Measurements from ENCODE around the gene DAW1.

The DAW1 gene

GRCh38 chr2:227862227-227862740 is 9.1 kb upstream of the DAW1 start:
- DNase-seq: peak in 1 of 14 donors; percentile 24

- peak in 1 of 14 donors; percentile 29 for DNase-seq
Measured at GRCh38 chr2:227862741-227863588, 8.5 kb upstream of the DAW1 start.

GRCh38 chr2:227864161-227864756 is 7.2 kb upstream of the DAW1 start:
- DNase-seq: no peak

GRCh38 chr2:227865291-227865690 is 6.1 kb upstream of the DAW1 start:
- DNase-seq: no peak

GRCh38 chr2:227867386-227867785 is 4.0 kb upstream of the DAW1 start:
- DNase-seq: no peak

GRCh38 chr2:227870710-227871374 is 589 bp upstream of the DAW1 start:
- DNase-seq: no peak

- no peak for DNase-seq
Measured at GRCh38 chr2:227872676-227873075, 1.2 kb downstream of the DAW1 start.

GRCh38 chr2:227876300-227876801 is 4.9 kb downstream of the DAW1 start:
- DNase-seq: no peak

- peak in 1 of 14 donors; percentile 44 for DNase-seq
Measured at GRCh38 chr2:227877421-227878310, 6.2 kb downstream of the DAW1 start.

GRCh38 chr2:227880460-227880859 is 9.0 kb downstream of the DAW1 start:
- DNase-seq: no peak

- DNase-seq: no peak
Measured at GRCh38 chr2:227881866-227882517, 10.6 kb downstream of the DAW1 start.

- DNase-seq: peak in 2 of 14 donors; percentile 6 to 16
Measured at GRCh38 chr2:227884511-227884947, 13.1 kb downstream of the DAW1 start.

- DNase-seq: no peak
Measured at GRCh38 chr2:227886149-227886548, 14.7 kb downstream of the DAW1 start.

- DNase-seq: no peak
Measured at GRCh38 chr2:227888289-227888688, 16.9 kb downstream of the DAW1 start.

GRCh38 chr2:227889336-227889735 is 17.9 kb downstream of the DAW1 start:
- no peak for DNase-seq

GRCh38 chr2:227890495-227891079 is 19.2 kb downstream of the DAW1 start:
- peak in 1 of 14 donors; percentile 34 for DNase-seq

- DNase-seq: no peak
Measured at GRCh38 chr2:227891673-227892072, 20.2 kb downstream of the DAW1 start.

GRCh38 chr2:227903381-227903780 is 31.9 kb downstream of the DAW1 start:
- DNase-seq: no peak

- DNase-seq: no peak
Measured at GRCh38 chr2:227906991-227907390, 35.6 kb downstream of the DAW1 start.

GRCh38 chr2:227908266-227909054 is 37.0 kb downstream of the DAW1 start:
- no peak for DNase-seq

Measured in C1 segment of cervical spinal cord (tissue), 14 donors.